ENCODE measurements around the gene PAX7.

DNA sequence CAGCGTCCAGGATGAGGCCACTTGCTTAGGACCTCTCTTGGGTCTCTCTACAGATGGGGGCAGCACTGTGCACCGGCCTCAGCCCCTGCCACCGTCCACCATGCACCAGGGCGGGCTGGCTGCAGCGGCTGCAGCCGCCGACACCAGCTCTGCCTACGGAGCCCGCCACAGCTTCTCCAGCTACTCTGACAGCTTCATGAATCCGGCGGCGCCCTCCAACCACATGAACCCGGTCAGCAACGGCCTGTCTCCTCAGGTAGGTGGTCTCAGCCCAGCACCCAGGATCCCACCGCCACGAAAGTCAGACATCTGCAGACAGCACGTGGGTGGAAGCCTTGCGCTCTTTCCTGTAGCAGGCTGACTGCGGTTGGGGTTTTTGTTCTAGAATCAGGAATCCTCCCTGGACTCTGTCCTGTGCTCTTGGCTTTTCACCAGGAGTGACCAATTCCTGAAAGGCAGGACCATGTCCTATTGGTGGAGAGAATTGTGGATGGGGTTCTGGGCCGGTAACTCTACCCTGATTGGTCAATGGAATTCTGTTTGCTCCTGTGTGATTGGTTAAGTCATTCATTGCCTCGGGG lies 72.5 kb downstream of the PAX7 start:
- TF ChIP-seq POLR2A (IDR thresholded peaks at IDR 0.05) (no peak), CTCF (IDR thresholded peaks at IDR 0.05) (no peak)

Measured in body of pancreas (tissue), 4 donors.